Kidney epithelial cell (primary cell): ENCODE measurements around the gene RAB1B. TPM values are rescaled to one million over a fixed set of nuclear protein-coding genes. Genes with fewer than 3 reads are reported as not detected.

ENCODE experiments used
- DNase-seq: peaks from one replicate; pipeline ENCODE4 v3.0.0-alpha.2; 2010; ENCODE audit warnings: low read depth
- H3K27me3 ChIP-seq: 2 replicates; pipeline ENCODE4 v1.6.0; 2011; ENCODE audit warnings: low read length; ENCODE audit not compliant: control insufficient read depth, insufficient read depth
- H3K36me3 ChIP-seq: 2 replicates; pipeline ENCODE4 v1.5.1; 2011; ENCODE audit warnings: low read length; ENCODE audit not compliant: control insufficient read depth, insufficient read depth
- H3K4me3 ChIP-seq: 2 replicates; pipeline ENCODE4 v1.5.1; 2011; ENCODE audit warnings: low read depth, mild to moderate bottlenecking, control low read depth, low read length
- total RNA-seq: library from RNA; depleted of rRNA; stranded (reverse); fragments of >200 nt; gene quantifications from 2 replicates; pipeline ENCODE4 v1.2.3, GENCODE V29; 2015
- TF ChIP-seq, protein P1 (sequence below): IDR thresholded peaks from 2 replicates; pipeline ENCODE4 v1.5.1; 2011; ENCODE audit warnings: mild to moderate bottlenecking, moderate library complexity, low read length, control low read depth, inconsistent platforms; ENCODE audit not compliant: insufficient read depth, poor library complexity, severe bottlenecking

The RAB1B gene
- total RNA-seq, 1 donor from 2014 or later, result 108 TPM

DNA sequence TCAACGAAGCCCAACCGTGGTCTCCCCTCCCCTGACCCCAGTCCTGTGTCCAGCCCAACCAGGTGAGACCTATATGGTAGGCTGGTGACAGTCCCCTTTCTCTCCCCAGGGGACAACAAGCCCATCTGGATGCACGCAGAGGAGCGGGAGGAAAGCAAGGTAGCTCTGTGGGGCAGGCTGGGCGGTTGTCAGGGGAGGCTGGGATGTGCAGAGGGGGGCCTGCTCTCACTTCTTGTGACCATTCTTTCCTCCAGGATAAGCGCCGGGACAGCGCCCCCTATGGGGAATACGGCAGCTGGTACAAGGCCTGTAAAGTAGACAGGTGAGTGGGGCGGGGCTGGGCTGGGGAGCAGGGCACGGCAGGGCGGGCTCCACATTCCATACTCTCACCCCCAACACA lies 3.5 kb upstream of the RAB1B start:
- TF ChIP-seq, protein P1, sequence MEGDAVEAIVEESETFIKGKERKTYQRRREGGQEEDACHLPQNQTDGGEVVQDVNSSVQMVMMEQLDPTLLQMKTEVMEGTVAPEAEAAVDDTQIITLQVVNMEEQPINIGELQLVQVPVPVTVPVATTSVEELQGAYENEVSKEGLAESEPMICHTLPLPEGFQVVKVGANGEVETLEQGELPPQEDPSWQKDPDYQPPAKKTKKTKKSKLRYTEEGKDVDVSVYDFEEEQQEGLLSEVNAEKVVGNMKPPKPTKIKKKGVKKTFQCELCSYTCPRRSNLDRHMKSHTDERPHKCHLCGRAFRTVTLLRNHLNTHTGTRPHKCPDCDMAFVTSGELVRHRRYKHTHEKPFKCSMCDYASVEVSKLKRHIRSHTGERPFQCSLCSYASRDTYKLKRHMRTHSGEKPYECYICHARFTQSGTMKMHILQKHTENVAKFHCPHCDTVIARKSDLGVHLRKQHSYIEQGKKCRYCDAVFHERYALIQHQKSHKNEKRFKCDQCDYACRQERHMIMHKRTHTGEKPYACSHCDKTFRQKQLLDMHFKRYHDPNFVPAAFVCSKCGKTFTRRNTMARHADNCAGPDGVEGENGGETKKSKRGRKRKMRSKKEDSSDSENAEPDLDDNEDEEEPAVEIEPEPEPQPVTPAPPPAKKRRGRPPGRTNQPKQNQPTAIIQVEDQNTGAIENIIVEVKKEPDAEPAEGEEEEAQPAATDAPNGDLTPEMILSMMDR, result peak; percentile 52
- no peak overlapping the region for H3K4me3 ChIP-seq
- no peak for DNase-seq
- H3K36me3 ChIP-seq, result peaks cover 1% of the 10 kb centered on the region
- no peaks in the 10 kb centered on the region for H3K27me3 ChIP-seq

DNA sequence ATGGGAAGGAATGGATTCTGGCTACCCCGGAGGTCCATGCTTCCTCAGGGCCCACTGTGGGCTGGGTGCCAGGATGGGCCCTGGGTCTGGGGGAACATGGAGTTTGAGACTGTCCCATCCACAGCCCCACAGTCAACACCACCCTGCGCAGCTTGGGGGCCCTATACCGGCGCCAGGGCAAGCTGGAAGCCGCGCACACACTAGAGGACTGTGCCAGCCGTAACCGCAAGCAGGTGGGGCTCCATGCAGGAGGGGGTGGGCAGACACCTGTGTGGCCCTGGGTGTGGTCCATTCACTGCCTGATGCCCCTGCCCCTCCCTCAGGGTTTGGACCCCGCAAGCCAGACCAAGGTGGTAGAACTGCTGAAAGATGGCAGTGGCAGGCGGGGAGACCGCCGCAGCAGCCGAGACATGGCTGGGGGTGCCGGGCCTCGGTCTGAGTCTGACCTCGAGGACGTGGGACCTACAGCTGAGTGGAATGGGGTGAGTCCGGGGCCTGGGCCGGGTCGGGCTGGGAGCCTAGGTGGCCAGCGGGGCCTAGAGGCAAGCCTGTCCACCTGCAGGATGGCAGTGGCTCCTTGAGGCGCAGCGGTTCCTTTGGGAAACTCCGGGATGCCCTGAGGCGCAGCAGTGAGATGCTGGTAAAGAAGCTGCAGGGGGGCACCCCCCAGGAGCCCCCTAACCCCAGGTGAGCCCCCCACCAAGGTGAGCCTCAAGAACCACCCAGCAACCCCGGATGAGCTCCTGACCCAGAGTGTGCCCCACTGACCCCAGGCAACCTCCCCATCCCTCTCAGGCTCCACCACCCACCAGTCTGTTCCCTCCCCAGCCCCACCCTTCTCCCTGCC lies 2.7 kb upstream of the RAB1B start:
- peaks cover 1% of the 10 kb centered on the region for H3K36me3 ChIP-seq
- TF ChIP-seq, protein P1, result no peak
- DNase-seq, result no peak

DNA sequence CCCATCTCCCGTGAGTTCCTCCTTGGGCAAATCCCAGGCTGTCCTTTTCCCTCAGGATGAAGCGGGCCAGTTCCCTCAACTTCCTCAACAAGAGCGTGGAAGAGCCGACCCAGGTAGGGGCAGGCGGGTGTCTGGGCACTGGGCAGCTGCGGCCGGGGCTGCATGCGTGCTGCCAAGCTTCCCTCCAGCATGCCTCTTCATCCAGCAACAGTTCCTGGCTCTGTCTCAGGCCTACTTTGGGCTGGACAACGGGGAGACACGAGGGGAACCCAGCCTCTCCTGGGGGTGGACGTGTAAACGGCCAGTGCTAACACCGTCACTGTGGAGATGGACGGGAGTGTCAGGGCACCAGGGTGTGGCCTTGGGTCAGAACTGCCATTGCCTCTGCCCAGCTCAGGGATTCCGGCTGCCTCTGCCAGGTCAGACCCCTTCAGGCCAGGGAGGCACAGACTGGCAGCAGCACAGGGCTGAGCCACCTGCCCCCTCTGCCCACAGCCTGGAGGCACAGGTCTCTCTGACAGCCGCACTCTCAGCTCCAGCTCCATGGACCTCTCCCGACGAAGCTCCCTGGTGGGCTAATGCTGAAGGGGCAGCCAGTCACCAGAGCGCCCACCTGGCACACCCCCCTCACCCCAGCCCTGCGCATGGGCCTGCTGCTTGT lies 1.9 kb upstream of the RAB1B start:
- DNase-seq, result no peak
- H3K27me3 ChIP-seq, result no peaks in the 10 kb centered on the region
- H3K36me3 ChIP-seq, result peaks cover 1% of the 10 kb centered on the region
- TF ChIP-seq, protein P1, result no peak
- no peak overlapping the region for H3K4me3 ChIP-seq

More for the DNA sequence above, 2.7 kb upstream of the RAB1B start:
- Histone ChIP-seq H3K27me3 (no peaks in the 10 kb centered on the region), H3K4me3 (no peak overlapping the region)

DNA sequence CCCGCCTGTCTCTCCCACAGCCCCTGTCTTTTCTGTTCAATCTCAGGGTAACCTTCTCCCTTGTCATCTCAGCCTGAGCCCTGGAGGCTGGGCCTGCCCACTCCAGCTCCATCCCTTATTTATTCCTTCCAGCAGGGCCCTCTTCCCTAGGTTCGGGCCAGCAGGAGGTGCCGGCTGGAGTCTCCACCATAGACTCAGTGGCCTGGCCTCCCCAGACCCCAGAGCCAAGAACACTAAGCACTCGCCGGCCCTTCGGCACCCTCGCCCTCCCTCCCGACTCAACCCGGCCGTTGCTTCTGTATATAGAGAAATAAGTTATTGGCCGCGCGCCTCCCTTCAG lies 1.4 kb upstream of the RAB1B start:
- H3K36me3 ChIP-seq, result peaks cover 5% of the 10 kb centered on the region
- H3K27me3 ChIP-seq, result no peaks in the 10 kb centered on the region
- peak overlapping the region; percentile 37 for H3K4me3 ChIP-seq
- TF ChIP-seq, protein P1, result no peak
- no peak for DNase-seq

DNA sequence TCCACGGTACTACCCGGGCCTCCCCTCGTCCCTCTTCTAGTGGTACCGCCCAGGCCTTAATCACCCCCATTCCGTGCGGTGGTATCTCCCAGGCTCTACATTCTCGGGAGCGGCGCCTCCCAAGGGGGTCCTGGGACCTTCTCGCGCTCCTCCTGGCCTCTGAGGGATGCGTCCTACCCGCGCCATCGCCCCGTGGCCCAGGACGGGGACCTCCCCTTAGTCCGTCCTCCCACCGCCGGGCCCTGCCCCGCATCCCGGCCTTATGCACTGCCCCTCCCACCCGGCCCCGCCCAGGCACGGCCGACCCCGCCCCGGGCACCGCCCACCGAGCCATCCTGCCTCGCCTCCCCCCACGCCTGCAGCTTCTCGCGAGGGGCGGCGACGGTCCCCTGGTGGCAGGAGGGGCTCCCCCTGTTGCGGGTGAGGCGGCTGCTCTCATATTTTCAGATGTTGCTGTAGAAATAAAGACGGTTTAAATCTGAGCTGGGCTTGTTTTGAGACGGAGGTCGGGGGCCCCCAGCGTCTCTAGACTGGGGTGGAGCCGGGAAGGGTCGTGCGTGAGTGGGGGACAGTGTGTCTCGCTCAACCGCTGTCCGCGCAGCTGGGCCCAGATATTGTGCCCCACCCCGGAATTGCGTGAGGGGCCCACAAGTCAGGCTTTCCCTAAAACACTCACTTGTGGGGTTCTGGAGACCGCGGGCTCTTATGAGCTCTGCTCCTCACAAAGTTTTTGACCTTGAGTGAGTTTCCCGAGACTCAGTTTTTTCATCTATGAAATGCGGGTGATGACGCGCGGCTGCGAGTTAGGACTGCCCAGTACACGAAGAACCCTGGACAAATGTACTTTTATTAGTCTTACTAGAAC lies 828 bp upstream of the RAB1B start:
- DNase-seq, result no peak
- peak overlapping the region; percentile 37 for H3K4me3 ChIP-seq
- H3K36me3 ChIP-seq, result peaks cover 6% of the 10 kb centered on the region
- H3K27me3 ChIP-seq, result no peaks in the 10 kb centered on the region
- TF ChIP-seq, protein P1, result no peak
